ENCODE data around the gene SLC30A7.
"Not testable (repeated sequence)": the region's sequence is repeated elsewhere in the genome, so short reads cannot be mapped to it uniquely, and the experiment has no call there.

SLC30A7 gene

DNA sequence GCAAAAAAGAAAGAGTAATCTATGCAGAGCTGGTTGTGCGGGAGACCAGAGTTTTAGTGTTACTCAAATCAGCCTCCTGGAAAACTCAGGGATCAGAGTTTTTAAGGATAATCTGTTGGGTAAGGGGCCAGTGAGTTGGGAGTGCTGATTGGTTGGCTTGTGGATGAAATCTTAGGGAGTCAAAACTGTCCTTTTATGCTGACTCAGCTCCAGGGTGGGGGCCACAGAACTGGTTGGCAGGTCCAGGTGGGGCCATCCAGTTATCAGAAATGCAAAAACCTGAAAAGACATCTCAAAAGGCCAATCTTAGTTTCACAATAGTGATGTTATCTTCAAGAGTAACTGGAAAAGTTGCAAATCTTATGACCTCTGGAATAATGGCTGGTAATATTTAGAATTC lies 4.5 kb upstream of the SLC30A7 start:
- DNase-seq: no peak

DNA sequence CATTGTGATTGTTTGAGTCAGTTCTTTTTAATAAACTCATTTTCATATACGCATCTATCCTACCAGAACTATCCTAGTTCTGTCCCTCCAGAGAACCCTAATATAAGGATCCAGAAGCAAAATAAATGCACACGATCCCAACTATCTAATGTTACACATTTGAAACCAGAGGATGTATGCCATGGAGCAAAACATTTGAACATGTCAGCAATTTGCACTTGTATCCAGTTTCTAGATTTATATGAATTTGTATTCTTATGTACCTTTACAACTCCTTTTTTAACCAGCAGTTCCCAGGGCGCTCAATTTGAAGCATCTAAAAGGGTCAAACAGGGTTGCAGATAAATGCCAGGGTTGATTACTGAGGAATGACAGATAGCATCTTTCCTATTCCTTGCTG lies 3.3 kb upstream of the SLC30A7 start:
- DNase-seq: no peak

DNA sequence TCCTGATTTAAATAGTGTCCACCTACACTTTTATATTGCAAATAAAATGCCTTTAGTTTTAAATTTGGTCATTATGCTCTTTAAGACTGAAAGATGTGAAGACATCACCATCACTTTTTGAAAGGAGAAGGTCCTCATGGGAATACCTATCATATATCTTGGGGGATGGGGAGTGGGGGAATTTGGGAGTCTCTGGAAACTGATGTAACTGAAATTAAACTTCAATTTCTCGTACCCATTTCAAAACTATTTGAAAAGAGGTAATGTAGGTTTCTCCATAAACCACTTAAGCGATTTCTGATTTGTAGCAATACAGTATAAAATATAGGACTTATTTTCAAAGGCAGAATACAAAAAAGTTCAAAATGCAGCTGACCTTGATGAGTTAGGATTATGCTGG lies 2.2 kb upstream of the SLC30A7 start:
- no peak for DNase-seq

DNA sequence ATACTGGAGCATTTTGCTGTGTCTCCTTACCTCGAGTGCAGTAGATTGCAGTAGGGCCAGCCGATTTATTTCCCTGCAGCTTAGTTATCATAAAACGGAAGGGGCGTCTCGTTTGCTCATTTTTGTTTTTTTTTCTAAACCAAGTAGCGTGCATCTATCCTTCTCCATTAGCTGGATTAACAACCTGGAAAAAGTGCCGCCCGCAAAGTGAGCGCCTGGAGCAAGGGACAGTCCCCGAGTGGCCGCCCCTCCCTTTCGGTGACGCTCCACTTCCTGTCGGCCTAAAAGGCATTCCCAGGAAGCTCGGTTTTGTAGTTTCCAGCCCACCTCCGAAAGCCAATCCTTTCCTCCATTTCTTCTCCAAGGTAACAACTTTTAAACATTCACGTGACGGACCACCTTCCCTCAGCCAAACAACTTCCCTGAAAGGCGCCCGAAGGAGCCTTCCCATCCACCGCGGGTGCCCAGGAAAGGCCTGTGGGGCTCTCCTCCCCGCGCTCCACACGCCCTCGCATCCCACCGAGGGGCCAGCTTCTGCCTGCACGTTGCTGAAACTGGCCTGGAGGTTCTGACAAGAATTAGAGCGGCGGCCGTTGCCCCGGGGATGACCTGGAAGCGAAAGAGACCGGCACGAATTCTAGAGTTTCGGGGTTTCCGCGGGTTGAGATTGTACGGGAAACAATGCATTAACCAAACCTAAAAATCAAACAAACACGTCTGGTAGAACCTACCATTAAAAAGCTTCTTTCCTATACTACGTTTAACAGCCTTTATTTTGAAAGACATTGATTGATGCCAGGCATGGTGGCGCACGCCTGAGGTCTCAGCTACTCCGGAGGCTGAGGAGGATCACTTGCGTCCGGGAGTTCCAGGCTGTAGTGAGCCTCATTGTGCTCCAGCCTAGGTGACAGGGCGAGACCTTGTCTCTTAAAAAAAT lies 1.0 kb upstream of the SLC30A7 start, which contains the start of gene EXTL2:
EXTL2 (minus strand) TSS at position 240 of the 937 bp plus-strand sequence. CDS start 6,085 bp downstream, outside the sequence.
- DNase-seq: peak; percentile 73 to 87

DNA sequence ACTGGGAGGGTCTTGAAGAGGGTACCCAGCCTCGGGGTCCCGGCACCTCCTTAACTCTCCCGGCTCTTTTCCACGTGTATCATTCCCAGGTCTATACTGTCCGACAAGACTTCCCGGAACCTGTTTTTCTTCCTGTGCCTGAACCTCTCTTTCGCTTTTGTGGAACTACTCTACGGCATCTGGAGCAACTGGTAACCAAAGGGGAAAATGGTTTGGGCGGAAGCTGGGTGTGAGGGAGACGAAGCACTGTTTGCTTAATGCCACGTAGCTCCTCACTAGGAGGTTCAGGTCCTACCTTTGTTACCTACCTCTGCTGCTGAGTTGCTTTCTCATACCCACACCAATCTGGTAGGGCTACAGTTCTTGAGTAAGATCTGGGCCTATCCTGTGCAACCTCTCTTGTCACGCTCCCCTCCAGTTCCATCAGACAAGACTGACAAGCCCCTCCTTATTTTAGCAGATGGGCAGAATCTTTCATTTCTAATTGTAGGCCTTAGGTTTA lies 642 bp downstream of the SLC30A7 start:
- DNase-seq: no peak

DNA sequence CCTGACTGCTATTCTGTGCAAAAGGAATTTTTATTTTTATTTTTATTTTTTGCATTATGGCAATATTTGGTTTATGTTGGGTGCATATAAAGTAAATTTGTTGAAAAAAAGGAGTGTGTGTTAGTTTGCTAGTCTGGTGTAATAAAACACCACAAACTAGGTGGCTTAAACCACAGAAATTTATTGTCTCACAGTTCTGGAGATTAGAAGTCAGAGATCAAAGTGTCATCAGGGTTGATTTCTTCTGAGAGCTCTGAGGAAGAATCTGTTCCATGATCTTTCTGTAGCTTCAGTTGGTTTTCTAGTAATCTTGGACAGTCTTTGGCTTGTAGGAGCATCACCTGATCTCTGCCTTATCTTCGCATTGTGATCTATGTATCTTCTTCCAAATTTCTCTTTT lies 6.5 kb downstream of the SLC30A7 start:
- no peak for DNase-seq

DNA sequence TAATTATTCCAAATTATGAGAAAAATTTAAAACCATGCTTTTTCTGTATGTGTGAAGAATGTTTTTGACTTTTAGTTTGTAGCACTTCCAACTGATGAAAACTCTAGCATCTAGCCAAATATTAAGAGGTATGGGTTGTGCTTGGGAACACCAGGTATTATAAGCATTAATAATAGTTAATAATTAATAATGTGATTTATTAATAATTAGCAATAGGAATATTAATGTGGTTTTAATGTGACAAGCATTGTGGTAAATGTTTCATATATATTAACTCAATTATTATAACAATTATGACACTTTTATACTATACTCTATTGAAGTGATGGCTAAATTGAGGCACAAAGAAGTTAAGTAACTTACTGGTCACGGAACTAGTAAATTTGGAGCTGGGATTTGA lies 7.9 kb downstream of the SLC30A7 start:
- DNase-seq: no peak

DNA sequence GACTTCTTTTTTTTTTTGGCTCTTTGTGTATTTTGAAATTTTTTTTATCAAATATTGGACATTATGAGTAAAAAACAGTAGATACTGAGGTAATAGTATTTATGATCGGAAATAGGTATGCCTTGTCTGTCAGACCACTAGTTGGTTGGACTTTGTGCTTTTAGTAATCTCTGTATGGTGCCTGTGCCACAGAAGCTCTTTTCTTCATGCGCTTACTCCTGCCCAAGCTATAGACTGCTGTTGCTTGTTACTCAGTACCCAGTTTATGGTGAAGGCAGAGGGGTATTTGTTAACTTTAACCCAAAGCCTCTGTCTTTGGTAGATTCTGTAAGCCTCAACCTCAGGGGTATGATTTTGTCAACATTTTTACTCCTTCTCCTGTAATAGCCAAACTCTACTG lies 8.6 kb downstream of the SLC30A7 start:
- no peak for DNase-seq

DNA sequence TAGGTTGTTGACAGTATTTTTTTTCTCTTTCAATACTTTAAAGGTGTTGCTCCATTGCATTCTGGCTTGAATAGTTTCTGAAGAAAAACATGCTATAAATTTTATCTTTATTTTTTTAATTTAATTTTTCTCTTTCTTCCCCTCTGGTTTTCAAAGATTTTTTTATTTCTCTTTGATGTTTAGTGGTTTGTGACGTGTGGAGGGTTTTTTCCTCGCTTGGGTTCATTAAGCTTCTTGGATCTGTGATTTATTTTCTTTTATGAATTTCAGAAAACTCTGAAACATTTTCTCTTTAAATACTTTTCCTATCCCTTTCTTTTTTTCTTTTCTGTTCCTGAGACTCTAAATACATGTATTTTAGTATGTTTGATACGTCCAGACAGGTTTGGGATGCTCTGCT lies 9.3 kb downstream of the SLC30A7 start:
- DNase-seq: no peak

DNA sequence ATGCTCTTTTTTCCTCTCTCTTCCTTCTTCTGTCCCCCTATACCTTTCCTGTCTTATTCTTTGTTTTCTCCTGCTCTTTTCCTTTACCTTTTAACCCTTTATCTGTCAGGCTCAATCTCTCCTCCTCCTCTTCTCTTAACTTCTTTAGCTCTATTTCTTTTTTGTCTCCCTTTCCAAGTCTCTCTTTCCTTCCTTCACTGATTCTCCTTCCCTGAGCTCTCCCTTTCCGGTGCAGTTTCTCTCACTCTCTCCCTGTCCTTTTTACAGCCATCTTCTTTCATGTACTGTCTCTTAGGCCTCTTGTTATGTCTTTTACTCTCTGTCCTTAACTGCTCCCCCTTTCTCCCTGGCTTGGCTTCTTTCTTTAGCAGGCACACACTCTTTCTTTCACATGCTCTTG lies 12.0 kb downstream of the SLC30A7 start:
- DNase-seq: no peak

DNA sequence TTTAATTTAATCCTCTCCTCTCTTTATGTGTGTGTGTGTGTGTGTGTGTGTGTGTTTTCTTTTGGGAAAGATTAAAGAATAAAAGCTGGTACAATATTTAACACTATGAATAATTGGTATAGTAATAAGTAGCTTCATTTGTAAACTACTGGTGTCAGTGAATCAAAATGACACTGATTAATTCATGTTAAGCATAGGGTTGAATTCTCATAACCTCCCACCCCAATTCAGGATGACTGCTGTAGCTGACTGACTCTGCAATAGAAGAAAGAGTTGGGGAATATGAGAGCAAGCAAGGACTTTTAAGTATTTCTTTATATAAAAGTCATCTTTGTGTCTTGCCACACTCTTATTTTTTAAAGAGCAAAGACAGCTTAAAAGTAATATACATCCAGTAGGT lies 13.1 kb downstream of the SLC30A7 start:
- no peak for DNase-seq

DNA sequence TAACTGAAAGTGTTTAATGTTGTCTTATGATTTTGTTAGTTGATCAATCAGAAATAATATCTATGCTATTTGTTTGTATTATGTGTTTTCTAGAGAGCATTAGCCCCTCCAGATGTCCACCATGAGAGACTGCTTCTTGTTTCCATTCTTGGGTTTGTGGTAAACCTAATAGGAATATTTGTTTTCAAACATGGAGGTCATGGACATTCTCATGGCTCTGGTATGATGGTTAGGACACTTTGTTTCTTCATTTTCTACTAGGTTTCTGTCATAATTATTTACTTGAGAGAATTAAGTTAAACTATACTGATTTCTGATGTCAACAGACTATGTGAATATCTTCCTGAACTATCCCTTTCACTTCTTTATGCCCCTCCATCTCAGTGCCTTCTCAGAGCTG lies 16.1 kb downstream of the SLC30A7 start:
- no peak for DNase-seq

DNA sequence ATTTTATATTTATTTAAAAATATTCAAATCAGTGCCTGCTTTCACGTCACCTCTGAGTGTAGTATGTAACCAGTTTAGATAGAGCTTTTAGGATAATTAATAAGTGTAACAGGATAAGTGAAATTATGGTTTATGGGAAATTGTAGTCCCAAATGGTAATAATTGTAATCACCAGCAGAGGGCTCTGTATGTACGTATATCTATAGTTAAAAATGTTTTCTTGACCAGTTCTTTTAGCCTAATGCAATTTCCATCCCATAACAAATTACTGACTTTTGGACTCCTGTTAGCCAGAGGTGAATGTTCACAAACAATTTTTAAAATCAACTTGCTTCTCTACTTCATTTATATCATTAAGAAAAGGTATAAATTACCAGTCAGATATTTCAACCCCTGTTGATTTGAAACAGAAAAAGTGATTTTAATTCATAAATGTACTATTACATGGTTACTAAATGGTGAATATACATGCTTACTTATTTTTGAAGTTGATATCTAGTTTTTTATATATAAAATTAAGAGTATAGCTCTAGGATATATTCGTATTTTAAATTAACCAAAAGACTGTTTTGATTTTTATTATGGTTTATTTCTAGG lies 25.3 kb downstream of the SLC30A7 start:
- peak in 1 of 2 donors; percentile 48 for DNase-seq

DNA sequence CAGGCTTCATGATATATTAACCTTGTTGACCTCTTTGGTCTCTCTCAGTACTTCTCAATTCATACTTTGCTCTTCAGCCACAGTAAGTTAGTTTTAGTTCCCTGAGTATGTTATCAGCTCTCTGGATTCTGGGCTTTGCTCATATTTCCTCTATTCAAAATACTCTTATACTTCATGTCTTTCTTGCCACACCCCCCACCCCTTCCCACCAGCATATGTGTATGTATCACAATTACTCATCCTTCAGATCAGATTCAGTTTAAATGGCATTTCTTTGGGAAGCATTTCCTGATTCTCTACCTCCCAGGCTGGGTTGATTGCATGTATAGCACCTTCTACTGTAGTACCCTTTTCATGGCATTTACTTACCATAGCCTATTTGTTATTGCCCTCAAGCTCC lies 28.3 kb downstream of the SLC30A7 start:
- no peak for DNase-seq

DNA sequence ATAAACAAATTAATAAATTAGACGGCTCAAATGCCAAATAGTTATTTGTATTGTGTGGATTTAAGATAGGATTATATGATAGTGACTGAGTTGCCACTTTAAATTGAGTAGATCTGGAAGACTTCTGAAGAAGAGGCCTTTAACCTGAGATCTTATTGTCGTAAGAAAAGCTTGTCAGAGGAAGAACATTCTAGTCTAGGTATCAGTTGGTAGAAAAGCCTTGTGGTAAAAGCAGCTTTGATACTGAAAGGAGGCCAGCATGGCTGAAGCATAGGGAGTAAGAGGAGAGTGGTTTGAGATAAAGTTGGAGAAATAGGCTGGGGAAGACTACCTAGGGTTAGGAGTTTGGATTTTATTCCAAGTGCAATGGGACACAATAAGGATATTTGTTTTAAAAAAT lies 29.1 kb downstream of the SLC30A7 start:
- no peak for DNase-seq

DNA sequence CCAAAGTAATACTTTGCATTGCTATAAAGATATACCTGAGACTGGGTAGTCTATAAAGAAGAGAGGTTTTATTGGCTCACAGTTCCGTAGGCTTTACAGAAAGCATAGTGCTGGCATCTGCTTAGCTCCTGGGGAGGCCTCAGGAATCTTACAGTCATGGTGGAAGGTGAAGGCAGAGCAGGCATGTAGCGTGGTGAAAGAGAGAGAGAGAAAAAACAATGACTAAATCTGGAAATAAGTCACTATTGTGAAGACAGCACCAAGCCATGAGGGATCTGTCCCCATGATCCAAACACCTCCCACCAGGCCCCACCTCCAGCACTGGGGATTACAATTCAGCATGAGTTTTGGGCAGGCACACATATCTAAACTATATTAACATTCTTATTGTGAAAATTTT lies 30.4 kb downstream of the SLC30A7 start:
- no peak for DNase-seq

DNA sequence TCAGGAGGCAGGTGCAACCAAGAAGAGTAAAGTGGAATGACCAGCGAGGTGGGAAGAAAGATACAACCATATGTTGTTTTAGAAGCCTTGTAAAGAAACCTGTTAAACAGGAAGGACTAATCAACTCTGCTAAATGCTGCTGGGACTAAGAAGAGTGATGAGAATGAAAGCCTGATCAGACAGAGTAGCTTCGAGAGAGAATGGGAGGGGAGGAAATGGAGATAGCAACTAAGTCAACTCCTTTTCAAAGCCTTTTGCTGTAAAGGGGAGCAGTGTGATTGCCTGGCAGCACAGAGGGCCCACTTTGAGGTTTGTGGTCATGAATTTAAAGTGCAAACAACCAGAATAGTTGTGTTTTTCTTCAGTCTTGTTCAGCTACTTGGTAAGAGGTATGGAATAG lies 31.4 kb downstream of the SLC30A7 start:
- no peak for DNase-seq

DNA sequence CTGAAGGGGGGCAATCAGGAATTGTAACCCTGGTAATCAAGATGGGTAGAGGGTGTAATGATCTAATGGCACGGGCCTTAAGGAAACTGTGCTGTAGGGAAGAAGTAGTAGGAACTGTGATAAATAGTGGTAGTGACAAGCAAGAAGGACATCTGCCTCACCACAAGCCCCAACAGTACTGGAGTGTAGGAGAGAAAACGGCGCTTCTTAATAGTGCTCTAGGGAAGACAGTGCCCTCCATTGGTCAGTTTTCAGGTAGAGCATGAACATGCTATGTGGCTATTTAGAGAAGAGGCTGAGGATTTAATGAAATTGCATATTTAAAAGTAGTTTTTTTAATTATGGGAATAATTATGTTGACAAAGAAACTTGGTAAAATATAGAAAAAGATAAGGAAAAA lies 32.2 kb downstream of the SLC30A7 start:
- no peak for DNase-seq

DNA sequence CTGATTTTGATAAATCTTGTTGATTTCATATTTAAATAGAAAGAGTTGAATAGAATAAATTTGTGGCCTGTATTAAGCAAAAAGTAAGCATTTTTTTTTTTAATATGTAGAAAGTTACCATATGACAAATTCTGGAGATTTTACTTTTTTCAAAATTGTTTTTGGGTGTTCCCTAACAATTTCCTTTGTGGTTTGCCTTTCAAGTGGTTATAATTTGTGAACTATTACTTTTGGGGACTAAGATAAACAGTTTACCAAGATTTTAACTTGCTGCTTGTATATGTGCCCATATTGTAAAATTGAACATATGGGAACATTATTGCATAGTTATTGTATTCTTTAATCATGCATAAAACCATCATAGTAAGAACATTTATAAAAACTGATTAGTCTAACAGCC lies 34.6 kb downstream of the SLC30A7 start:
- no peak for DNase-seq

DNA sequence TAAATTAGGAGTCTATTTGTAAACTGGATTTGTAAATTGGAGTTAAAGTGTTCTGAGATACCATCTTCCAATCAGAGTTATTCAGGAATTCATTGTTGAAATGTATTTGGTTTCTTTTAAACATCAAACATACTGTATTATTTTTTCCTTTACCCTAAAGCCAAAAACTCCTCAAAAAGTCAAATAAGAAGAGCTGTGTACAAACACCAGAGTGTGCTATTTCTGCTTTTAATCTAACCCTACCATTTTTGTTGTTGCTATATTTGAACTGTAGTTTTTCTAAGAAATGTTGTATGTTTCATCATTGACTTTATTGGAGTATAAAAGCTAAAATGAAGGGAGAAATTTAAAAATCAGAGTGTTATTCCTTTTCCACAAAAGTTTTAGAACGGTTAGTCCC lies 35.8 kb downstream of the SLC30A7 start:
- DNase-seq: no peak

DNA sequence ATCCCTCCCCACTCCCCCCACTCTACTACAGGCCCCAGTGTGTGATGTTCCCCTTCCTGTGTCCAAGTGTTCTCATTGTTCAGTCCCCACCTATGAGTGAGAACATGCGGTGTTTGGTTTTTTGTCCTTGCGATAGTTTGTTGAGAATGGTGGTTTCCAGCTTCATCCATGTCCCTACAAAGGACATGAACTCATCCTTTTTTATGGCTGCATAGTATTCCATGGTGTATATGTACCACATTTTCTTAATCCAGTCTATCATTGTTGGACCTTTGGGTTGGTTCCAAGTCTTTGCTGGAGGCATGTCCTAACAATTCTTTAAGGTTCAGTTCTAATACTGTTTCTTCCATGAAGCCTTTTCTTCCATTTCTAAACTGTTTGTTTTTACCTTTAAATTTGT lies 37.7 kb downstream of the SLC30A7 start:
- DNase-seq: not testable (repeated sequence)

DNA sequence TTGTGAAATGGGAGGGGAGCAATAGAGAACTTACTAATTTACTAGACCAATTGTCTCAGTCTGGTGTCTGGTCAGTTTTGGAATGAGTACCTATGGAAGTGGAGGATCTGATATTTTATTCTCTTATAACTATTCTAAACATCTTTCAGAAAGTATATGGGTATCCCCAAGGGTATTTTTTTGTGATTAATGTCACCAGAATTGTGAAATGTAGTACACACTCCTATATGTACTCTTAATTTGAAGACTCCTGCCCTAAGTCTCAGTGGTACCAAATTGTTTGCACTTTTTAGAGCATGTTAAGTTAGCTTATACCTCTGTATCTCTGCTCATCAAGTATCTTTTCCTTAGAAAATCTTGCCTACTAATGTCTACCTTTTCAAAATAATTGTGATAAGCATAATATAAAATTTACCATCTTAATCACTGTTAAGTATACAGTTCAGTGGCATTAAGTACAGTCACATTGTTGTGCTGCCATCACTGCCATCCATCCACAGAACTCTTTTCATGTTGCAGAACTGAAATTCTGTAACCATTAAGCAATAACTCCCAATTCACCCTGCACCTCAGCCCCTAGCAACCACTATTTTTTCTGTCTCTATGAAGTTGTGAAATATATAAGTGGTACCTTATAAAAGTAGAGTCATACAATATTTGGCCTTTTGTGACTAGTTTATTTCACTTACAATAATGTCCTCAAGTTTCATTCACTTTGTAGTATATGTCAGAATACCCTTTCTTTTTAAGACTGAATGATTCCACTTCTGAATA lies 40.5 kb downstream of the SLC30A7 start:
- no peak for DNase-seq

DNA sequence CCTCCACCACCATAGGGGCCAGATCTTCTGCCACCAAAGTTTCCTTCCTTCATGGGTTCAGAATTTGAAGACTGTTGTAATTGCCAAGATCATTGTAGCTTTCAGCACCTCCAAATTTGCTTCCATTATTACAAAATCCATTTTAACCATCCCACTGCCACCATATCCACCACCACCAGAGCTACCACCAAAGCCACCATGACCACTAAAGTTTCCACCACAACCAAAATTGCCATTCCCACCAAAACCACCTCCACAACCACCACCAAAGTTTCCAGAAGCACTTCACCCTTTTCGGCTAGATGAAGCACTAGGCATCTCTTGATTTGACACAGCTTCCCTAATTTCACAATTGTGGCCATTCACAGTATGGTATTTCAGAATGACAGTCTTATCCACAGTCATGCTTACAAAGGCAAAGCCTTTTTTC lies 45.2 kb downstream of the SLC30A7 start:
- DNase-seq: no peak

All from hippocampal formation (tissue), 2 donors.